Ovary (tissue), 9 donors: ENCODE measurements around the gene PRKCH. TPM values are rescaled to one million over a fixed set of nuclear protein-coding genes. Genes with fewer than 3 reads are reported as not detected.
A peak's percentile ranks its signal among the peaks of the same experiment; 100 is the strongest.

Experiments used
- DNase-seq, 5 donors: peaks; one replicate each; pipeline ENCODE4 v3.0.0-alpha.2; 2019 to 2020
- H3K27ac ChIP-seq, 2 donors: fragments of 200-600 bp; one replicate each; pipeline versions ENCODE4 v1.5.1 to v1.8.0; 2019 to 2022
- H3K27me3 ChIP-seq: fragments of 200-600 bp; one replicate; pipeline ENCODE4 v1.8.0; 2022
- H3K36me3 ChIP-seq: fragments of 200-600 bp; sonication (generic); one replicate; pipeline ENCODE4 v1.5.1; 2019
- H3K4me1 ChIP-seq: one replicate; pipeline ENCODE4 v1.8.1; 2013; ENCODE audit warnings: mild to moderate bottlenecking, moderate library complexity; ENCODE audit not compliant: insufficient read depth
- H3K4me3 ChIP-seq: fragments of 200-600 bp; sonication (generic); one replicate; pipeline ENCODE4 v1.5.1; 2017
- H3K9me3 ChIP-seq, 2 donors: fragments of 200-600 bp in 1 of 2; sonication (generic) in 1 of 2; one replicate each; pipeline versions ENCODE4 v1.5.1 to v1.8.1; 2013 to 2019; ENCODE audit warnings: mild to moderate bottlenecking in 1 of 2, moderate library complexity in 1 of 2
- CTCF ChIP-seq, 3 donors: fragments of 450-650 bp in 2 of 3; fragments of 200-600 bp in 1 of 3; IDR thresholded peaks; one replicate each; pipeline versions ENCODE4 v1.5.1 to v1.8.0; 2016 to 2022; ENCODE audit warnings: antibody characterized with exemption in 3 of 3, mild to moderate bottlenecking in 1 of 3
- EP300 ChIP-seq: sonication (generic); formaldehyde crosslinking; IDR thresholded peaks from one replicate; pipeline ENCODE4 v1.6.1; 2017; ENCODE audit warnings: antibody characterized with exemption
- POLR2A ChIP-seq: fragments of 450-650 bp; IDR thresholded peaks from one replicate; pipeline ENCODE4 v1.6.1; 2017; ENCODE audit warnings: antibody characterized with exemption, mild to moderate bottlenecking, moderate library complexity
- WGBS, 3 donors: extraction: QIAGEN DNeasy Blood & Tissue Kit in 1 of 3; methylation state at CpG; one replicate each; pipeline versions ENCODE4 v1.1.5 to v1.1.7; 2013 to 2017; 5-methylcytosine and 5-hydroxymethylcytosine counted together
- intact Hi-C, 4 donors: fragments of 100-400 bp; cut with DNase I; formaldehyde crosslinking; loops; one replicate each; pipeline versions ENCODE4 v1.11.0 to v1.15.1; 2022 to 2023
- polyA plus RNA-seq, 2 donors: library from polyadenylated mRNA; stranded (reverse); fragments of 200-250 nt in 1 of 2; fragments of 350-450 nt in 1 of 2; fragmentation: Illumina TruSeq in 1 of 2; extraction: RNeasy Lipid Tissue Mini Kit (QIAGEN cat#74804) in 1 of 2; gene quantifications; one replicate each; pipeline ENCODE4 v1.2.3, GENCODE V29; 2013 to 2014
- total RNA-seq, 7 donors: library from RNA; depleted of rRNA in 2 of 7; stranded (reverse); fragments of >200 nt in 2 of 7; fragmentation: NEBNext Ultra II Directional in 3 of 7; extraction: Animal tissue kit (Norgen Biotek cat#: 25700) in 3 of 7; gene quantifications; one replicate each; pipeline versions ENCODE4 v1.1.0 to v1.2.4, GENCODE V29; 2016 to 2023
- donor health status: DM: no; HTN: no; CAD: no; lungs with moderate emphysema.
- donor health status: DM: no; HTN: no; CAD: no.
- donor health status: Bipolar disorder and iron deficiency.
- donor health status: DM: yes; HTN: yes; CAD: no.
- donor health status: DM: no; HTN: no; CAD: no.
- donor health status: DM: yes; HTN: yes; CAD: no.

Gene PRKCH
- total and polyA plus RNA-seq, 9 donors, result 8.4 to 47.6 (median 15.9) TPM

- Histone ChIP-seq H3K4me1 (peaks cover 12% of the 10 kb centered on the region), H3K4me3 (no peak overlapping the region), H3K27ac (no peak overlapping the region), H3K36me3 (no peaks in the 10 kb centered on the region), H3K9me3 (no peaks in the 10 kb centered on the region), H3K27me3 (no peaks in the 10 kb centered on the region)
- 65 to 86% (median 82%) methylated on average over 2 of the region's 2 CpGs for WGBS, 3 donors
- DNase-seq, result no peak
- TF ChIP-seq POLR2A (no peak), EP300 (no peak), CTCF (IDR thresholded peaks at IDR 0.05) (no peak)
- intact Hi-C loops, result loop anchor here in 1 of 4 donors (5.0 kb wide), 1 partner anchor 851 kb away; no protein-coding TSS in a partner anchor
Measured at GRCh38 chr14:61566537-61567225, 245.3 kb downstream of the PRKCH start.

- H3K9me3 ChIP-seq, result no peaks in the 10 kb centered on the region
- H3K27ac ChIP-seq, result no peak overlapping the region
- TF ChIP-seq CTCF (IDR thresholded peaks at IDR 0.05), result no peak
- no peak for TF ChIP-seq EP300
- no peak for TF ChIP-seq POLR2A
- peaks cover 4% of the 10 kb centered on the region for H3K4me1 ChIP-seq
- H3K36me3 ChIP-seq, result no peaks in the 10 kb centered on the region
- no peak for DNase-seq
- intact Hi-C loops, result loop anchor here in 1 of 4 donors (5.0 kb wide), 1 partner anchor 849 kb away; no protein-coding TSS in a partner anchor
- H3K4me3 ChIP-seq, result no peak overlapping the region
- WGBS, 3 donors, result 57 to 60% (median 59%) methylated on average over 13 of the region's 13 CpGs
- H3K27me3 ChIP-seq, result no peaks in the 10 kb centered on the region
Measured at GRCh38 chr14:61567838-61568571, 246.6 kb downstream of the PRKCH start.

GRCh38 chr14:61568572-61569011, 247.2 kb downstream of the PRKCH start:
- no peak overlapping the region for H3K27ac ChIP-seq
- intact Hi-C loops, result loop anchor here in 1 of 4 donors (5.0 kb wide), 1 partner anchor 849 kb away; no protein-coding TSS in a partner anchor

More at GRCh38 chr14:61568572-61569011, 247.2 kb downstream of the PRKCH start:
- Histone ChIP-seq H3K9me3 (no peaks in the 10 kb centered on the region), H3K4me3 (no peak overlapping the region), H3K36me3 (no peaks in the 10 kb centered on the region), H3K27me3 (no peaks in the 10 kb centered on the region), H3K4me1 (peaks cover 7% of the 10 kb centered on the region)
- peak in 2 of 5 donors; percentile 40 to 57 for DNase-seq
- no peak for TF ChIP-seq CTCF (IDR thresholded peaks at IDR 0.05)
- no peak for TF ChIP-seq POLR2A
- no peak for TF ChIP-seq EP300
- 23 to 57% (median 30%) methylated on average over 34 of the region's 34 CpGs for WGBS, 3 donors
